ENCODE data around the gene WDR33.
"Not testable (repeated sequence)": the region's sequence is repeated elsewhere in the genome, so short reads cannot be mapped to it uniquely, and the experiment has no call there.

The WDR33 gene

GRCh38 chr2:127810156-127810618, 784 bp downstream of the WDR33 start:
- DNase-seq (ENCODE audit: low read depth, low spot score), result no peak

DNA sequence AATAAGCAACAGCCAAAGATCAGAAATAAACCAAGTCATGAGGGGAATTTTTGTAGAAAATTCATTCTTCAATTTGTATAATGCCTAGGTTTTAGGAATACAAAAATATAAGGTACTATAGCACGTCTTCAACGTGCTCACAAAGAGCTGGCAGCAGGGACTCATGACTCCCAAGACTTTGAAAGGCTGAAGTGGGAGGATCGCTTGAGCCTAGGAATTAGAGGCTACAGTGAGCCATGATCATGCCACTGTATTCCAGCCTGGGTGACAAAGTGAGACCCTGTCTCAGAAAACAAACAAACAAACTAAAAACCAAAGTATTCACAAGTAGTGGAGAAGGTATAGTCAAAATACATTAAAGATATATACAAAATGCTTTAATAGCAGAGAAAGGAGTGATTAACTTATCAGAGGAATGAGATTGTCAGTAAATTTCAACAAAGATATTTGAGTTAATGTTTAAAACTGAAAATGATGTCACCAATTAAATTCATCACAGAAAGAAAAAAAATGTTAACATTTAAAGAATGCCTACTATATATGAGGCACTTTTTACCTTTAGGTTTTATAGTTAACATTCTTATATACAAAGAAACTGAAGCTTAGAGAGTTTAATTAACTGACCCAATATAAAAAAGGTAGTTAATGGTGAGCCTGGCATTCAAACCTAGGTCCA, 3.2 kb downstream of the WDR33 start:
- no peak for DNase-seq (ENCODE audit: low read depth, low spot score)

GRCh38 chr2:127806860-127807259, 4.1 kb downstream of the WDR33 start:
- not testable (repeated sequence) for DNase-seq (ENCODE audit: low read depth, low spot score)

- no peak for DNase-seq (ENCODE audit: low read depth, low spot score)
Measured at GRCh38 chr2:127805491-127805890, 5.5 kb downstream of the WDR33 start.

GRCh38 chr2:127799926-127800325, 11.0 kb downstream of the WDR33 start:
- no peak for DNase-seq (ENCODE audit: low read depth, low spot score)

DNA sequence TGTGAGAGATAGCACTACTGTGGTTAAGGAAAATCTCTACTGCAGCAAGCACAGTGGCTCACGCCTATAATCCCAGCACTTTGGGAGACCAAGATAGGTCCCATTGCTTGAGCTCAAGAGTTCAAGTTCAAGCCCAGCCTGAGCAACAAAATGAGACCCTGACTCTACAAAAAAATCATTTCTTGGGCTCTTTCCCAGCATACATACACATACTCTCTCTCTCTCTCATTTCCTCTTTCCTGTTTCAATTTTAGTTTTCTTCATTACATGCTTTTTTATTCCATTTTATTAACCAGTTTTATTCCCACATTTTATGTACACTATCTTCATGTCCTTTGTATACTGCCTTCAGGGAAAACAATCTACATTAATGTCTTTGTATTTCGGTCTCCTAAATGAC, 14.6 kb downstream of the WDR33 start:
- DNase-seq (ENCODE audit: low read depth, low spot score), result no peak

DNA sequence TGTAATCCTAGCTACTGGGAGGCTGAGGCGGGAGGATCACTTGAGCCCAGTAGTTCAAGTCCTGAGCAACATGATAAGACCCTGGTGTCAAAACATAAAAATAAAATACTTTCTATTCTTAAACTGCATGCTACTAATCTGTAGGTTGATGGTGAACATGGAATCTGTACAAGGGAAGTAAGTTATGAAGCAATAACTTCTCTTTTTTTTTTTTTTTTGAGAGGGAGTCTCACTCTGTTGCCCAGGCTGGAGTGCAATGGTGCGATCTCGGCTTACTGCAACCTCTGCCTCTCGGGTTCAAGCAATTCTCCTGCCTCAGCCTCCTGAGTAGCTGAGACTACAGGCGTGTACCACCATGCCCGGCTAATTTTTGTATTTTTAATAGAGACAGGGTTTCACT, 16.1 kb downstream of the WDR33 start:
- not testable (repeated sequence) for DNase-seq (ENCODE audit: low read depth, low spot score)

DNA sequence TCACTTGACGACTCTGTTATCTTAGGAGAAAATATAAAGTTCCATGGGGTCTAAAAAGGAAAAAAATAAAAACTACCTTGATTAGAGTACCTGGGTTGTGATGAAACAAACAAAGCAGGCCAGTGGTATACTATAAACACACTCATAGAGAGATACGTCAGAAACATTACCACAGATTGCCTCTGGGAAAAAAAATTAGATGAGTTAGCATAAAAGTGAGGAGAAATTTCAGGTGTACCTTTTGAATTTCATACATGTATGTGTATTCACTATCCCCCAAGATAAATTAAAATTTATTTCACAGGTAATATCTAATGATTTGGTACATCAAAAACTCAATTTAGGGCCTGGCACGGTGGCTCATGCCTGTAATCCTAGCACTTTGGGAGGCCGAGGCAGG, 18.2 kb downstream of the WDR33 start:
- no peak for DNase-seq (ENCODE audit: low read depth, low spot score)

DNA sequence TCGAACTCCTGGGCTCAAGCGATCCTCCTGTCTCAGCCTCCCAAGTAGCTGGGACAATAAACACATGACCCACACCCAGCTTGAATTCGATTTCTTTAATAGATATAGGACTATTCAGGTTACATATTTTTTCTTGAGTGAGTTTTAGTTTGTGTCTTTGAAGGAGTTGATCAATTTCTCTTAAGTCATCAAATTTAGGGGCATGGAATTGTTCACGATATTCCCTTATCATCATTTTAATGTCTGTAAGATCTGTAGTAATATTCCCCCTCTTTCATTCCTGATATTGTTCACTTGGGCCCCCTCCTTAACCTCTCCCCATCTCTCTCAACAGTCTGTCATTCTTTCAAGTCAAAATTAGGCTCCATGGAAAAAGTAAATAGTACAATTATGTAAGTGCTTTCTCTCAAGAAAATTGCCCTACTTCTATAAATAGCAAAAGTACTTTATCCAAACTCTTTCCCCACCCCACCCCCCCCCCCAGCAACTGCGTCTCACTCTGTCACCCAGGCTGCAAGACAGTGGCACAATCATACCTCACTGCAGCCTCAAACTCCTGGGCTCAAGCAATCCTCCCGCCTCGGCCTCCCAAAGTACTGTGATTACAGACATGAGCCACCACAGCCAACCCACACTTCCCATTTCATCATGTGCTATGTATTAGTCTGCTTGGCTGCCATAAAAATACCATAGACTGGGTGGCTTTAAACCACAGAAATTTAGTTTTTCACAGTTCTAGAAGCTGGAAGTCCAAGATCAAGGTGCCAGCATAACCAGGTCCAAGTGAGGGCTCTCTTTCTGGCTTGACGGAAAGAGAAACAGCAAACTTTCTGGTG, 20.1 kb downstream of the WDR33 start:
- no peak for DNase-seq (ENCODE audit: low read depth, low spot score)

- DNase-seq (ENCODE audit: low read depth, low spot score), result no peak
Measured at GRCh38 chr2:127786048-127786809, 24.7 kb downstream of the WDR33 start.

GRCh38 chr2:127784965-127785518, 25.9 kb downstream of the WDR33 start:
- no peak for DNase-seq (ENCODE audit: low read depth, low spot score)

DNA sequence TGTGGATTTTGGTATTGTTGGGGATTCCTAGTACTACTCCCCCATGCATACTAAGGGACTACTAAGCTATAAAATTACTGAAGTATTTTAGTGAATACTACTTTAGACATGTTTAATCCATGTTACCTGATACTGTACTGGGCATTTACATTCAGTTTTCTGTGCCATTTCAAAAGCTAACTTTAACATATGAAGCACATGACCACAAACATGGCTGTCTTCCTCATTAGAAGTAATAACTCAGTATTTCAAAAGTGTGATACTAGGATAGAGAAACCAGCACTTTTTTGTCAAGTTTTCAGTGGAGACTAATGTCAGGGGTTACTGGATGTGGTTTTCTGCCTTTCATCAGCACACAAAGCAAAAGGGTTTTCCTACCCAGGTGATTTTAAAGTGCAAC, 27.9 kb downstream of the WDR33 start:
- DNase-seq (ENCODE audit: low read depth, low spot score), result no peak

DNA sequence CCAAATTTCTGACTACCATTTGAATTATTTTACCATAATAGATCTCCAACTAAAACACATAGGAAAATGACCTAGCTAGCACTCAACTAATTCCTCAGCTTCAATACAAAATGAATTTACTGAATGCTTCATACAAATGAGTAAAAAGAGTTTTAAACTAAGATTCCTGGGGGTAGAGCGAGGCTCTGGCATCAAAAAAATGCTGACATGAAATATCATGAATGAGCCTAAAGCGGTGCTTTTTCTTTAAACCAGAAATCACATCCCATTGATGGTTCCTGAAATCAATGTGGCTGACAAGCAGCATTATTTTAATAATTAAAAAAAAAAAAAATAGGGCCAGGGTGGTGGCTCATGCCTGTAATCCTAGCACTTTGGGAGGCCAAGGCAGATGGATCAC, 32.1 kb downstream of the WDR33 start:
- no peak for DNase-seq (ENCODE audit: low read depth, low spot score)

GRCh38 chr2:127778447-127778846, 32.5 kb downstream of the WDR33 start:
- DNase-seq (ENCODE audit: low read depth, low spot score), result no peak

DNA sequence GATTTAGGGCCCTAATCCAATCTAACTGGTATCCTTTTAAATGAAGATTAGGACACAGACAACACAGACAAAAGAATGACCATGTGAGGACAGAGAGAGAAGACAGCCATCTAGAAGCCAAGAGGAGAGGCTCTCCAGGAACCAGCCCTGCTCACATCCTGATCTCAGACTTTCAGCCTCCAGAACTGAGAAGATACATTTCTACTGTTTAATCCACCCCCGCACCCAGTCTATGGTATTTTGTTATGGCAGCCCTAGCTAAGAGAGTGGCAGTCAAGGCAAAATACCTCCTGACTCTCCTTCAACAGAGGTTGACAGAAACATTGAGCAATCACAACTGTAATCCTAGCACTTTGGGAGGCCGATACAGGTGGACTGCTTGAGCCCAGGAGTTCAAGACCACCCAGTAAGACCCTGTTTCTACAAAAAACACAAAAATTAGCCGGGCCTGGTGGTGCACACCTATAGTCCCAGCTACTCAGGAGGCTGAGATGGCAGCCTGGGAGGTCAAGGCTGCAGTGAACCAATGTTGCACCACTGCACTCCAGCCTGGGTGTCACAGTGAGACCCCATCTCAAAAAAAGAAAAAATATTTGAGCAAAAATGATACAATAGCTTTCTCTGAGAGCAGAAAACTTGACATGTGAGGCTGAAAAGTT, 34.7 kb downstream of the WDR33 start:
- no peak for DNase-seq (ENCODE audit: low read depth, low spot score)

GRCh38 chr2:127771756-127772155, 39.2 kb downstream of the WDR33 start:
- no peak for DNase-seq (ENCODE audit: low read depth, low spot score)

DNA sequence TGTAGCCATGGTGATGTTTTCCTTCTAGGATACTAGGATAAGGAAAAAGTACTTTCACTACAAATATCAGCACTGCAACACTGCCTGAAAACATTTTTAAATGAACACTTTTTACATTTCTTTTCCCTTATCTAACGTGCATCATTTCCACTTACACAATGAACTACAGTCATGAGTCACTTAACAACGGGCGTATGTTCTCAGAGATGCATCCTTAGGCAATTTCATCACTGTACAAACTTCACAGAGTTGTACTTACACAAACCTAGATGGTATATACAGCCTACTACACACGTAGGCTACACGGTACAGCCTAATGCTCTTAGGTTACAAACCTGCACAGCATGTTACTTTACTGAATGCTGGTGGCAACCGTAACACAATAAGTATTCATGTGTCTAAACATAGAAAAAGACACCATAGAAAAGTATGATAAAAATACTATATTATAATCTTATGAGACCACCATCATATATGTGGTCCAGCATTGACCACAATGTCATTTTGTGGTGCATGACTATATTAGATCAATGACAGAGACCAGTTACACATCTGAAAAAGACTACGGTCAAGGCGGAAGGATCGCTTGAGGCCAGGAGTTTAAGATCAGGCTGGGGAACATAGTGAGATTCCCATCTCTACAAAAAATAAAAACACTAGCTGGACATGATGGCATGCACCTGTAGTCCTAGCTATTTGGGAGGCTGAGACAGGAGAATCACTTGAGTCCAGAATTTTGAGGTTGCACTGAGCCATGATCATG, 39.8 kb downstream of the WDR33 start:
- DNase-seq (ENCODE audit: low read depth, low spot score), result no peak

DNA sequence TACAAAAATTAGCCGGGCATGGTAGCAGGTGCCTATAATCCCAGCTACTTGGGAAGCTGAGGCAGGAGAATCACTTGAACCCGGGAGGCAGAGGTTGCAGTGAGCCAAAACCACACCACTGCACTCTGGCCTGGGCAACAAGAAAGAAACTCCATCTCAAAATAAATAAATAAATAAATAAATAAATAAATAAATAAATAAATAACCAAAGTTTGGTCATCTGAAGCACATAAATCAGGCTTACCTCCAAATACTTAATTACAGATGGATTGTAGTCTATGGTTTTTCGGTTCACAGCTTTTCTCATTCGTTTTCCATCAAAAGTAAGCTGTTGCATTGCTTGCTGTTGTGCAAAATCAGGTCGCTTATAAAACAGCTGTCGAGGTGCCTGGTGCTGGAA, 40.4 kb downstream of the WDR33 start:
- not testable (repeated sequence) for DNase-seq (ENCODE audit: low read depth, low spot score)

DNA sequence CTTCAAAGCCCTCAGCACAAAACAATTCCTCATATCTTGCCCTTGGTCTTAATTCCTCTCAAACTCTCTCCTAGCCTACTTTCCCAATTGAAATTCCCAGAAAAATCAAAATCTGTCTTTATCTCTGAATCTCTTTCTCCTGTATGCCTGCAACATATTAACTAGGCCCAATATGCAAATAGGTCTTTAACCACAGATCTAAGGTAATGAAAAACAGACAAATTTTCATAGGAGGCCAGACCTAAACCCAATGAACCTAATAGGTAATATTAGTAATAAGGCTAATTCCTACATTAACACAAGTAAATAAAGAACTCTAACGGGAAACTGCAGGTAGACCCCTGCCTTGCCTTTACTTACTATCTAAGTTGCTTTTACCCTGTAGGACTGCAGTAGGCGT, 41.4 kb downstream of the WDR33 start:
- DNase-seq (ENCODE audit: low read depth, low spot score), result no peak

DNA sequence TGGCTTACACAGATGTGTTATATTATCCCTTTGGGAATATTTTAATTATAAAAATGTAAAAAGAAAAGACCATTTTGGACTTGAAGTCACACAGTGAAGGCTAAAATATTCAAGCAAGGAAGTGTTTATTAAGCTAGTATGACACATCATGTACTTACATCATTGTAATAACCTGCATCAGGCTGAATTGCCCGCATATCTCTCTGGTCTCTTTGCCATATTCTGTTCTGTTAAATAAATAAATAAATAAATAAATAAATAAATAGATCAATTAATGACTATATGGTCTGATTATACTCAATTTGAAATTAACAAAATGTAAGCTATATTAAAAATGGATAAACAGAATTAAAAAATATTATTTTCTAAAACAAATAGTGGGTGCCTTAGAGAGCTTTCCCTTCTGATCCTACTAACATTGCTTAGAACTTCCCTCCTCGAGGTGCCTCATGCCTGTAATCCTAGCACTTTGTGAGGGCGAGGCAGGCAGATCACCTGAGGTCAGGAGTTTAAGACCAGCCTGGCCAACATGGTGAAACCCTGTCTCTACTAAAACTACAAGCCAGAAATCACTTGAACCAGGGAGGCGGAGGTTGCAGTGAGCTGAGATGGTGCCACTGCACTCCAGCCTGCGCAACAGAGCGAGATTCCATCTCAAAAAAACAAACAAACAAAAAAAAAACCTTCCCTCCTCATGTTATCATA, 42.0 kb downstream of the WDR33 start:
- no peak for DNase-seq (ENCODE audit: low read depth, low spot score)

Measured in smooth muscle cell of the brain vasculature (primary cell).